HepG2 (cell line): Measurements from ENCODE around the gene CDK14. TPM values are rescaled to one million over a fixed set of nuclear protein-coding genes. Genes with fewer than 3 reads are reported as not detected.

Experiments
- ATAC-seq: fragments of 200-7000 bp; cut with Tn5 transposase; 3 replicates; pipeline ENCODE4 v1.9.1; 2020; ENCODE audit warnings: mild to moderate bottlenecking, moderate library complexity
- BruUV-seq: library from RNA; stranded (reverse); fragments of 400-500 nt; replicated peaks from 2 replicates; lab custom pipeline; 2021; lab: Mats Ljungman, UMichigan
- CTCF ChIA-PET: fragments of 300-600 bp; formaldehyde crosslinking; extraction: SDS; loops from one replicate; lab custom pipeline; 2021; ENCODE audit warnings: low total read pairs, inconsistent platforms, low intra/inter-chr PET ratio; lab: Yijun Ruan, JAX
- POLR2A ChIA-PET: fragments of 350-600 bp; sonication (Branson Sonifier 250); formaldehyde crosslinking; loops from one replicate; lab custom pipeline; 2020; ENCODE audit warnings: antibody characterized with exemption, inconsistent platforms; lab: Yijun Ruan, JAX
- DNase-seq: peaks from one replicate; pipeline ENCODE4 v3.0.0-alpha.2; 2015; ENCODE audit warnings: low spot score
- FAIRE-seq: peaks from 3 replicates; lab custom pipeline; 2011; peaks lifted over from hg19 to GRCh38; lab: Jason Lieb, UNC
- H2AFZ ChIP-seq: one replicate; pipeline ENCODE4 v1.6.1; 2011; ENCODE audit warnings: low read length, inconsistent platforms
- H3K27ac ChIP-seq: fragments of 300-600 bp; 3 replicates; pipeline ENCODE4 v1.8.0; 2011; ENCODE audit warnings: mixed run types, mild to moderate bottlenecking, mixed read lengths, low read length, inconsistent platforms; ENCODE audit not compliant: insufficient read depth; ENCODE audit errors: extremely low read length
- H3K27me3 ChIP-seq, 2 experiments: fragments of 200-600 bp in 1 of 2; 2 replicates in 1 of 2; 3 replicates in 1 of 2; pipeline versions ENCODE4 v1.6.0 to v1.8.0; 2011; ENCODE audit warnings: low read length in 2 of 2, mild to moderate bottlenecking in 2 of 2, moderate library complexity in 2 of 2, inconsistent platforms in 1 of 2; ENCODE audit not compliant: insufficient read depth in 2 of 2, control insufficient read depth in 1 of 2
- H3K36me3 ChIP-seq, 2 experiments: fragments of 200-600 bp in 1 of 2; replicated peaks in 1 of 2; 2 replicates in 1 of 2; 3 replicates in 1 of 2; pipeline versions ENCODE4 v1.5.1 to v1.8.0; 2011; ENCODE audit warnings: low read length in 2 of 2, inconsistent platforms in 1 of 2; ENCODE audit not compliant: insufficient read depth in 2 of 2, control insufficient read depth in 1 of 2
- H3K4me1 ChIP-seq: 2 replicates; pipeline ENCODE4 v1.5.1; 2012; ENCODE audit warnings: low read length, inconsistent platforms; ENCODE audit not compliant: insufficient read depth
- H3K4me2 ChIP-seq: 2 replicates; pipeline ENCODE4 v1.6.0; 2011; ENCODE audit warnings: low read depth, low read length, inconsistent platforms
- H3K4me3 ChIP-seq, 3 experiments: fragments of 200-600 bp in 1 of 3; sonication (generic), shearing (Covaris generic) in 1 of 3; replicated peaks in 1 of 3; 2 replicates each; pipeline ENCODE4 v1.5.1; 2011 to 2016; ENCODE audit warnings: low read length in 3 of 3, inconsistent platforms in 2 of 3, low read depth in 2 of 3, mild to moderate bottlenecking in 2 of 3, control low read depth in 1 of 3, mixed read lengths in 1 of 3; ENCODE audit not compliant: insufficient read depth in 1 of 3
- H3K79me2 ChIP-seq: one replicate; pipeline ENCODE4 v1.6.1; 2011; ENCODE audit warnings: low read length, inconsistent platforms; ENCODE audit not compliant: insufficient read depth
- H3K9ac ChIP-seq: 2 replicates; pipeline ENCODE4 v1.6.0; 2011; ENCODE audit warnings: mild to moderate bottlenecking, low read depth, low read length, inconsistent platforms; ENCODE audit not compliant: insufficient read depth
- H3K9me3 ChIP-seq: 2 replicates; pipeline ENCODE4 v1.5.1; 2012; ENCODE audit warnings: mild to moderate bottlenecking, low read length
- H4K20me1 ChIP-seq: 2 replicates; pipeline ENCODE4 v1.6.0; 2011; ENCODE audit warnings: inconsistent platforms, mild to moderate bottlenecking, low read length, moderate library complexity; ENCODE audit not compliant: insufficient read depth
- AHDC1 ChIP-seq: sonication (generic); formaldehyde crosslinking; IDR thresholded peaks from 2 replicates; pipeline ENCODE4 v1.5.1; 2020; ENCODE audit warnings: mild to moderate bottlenecking, missing genetic modification reagents, borderline replicate concordance
- ARNT2 ChIP-seq: sonication (generic); formaldehyde crosslinking; IDR thresholded peaks from 2 replicates; pipeline ENCODE4 v1.8.0; 2022; ENCODE audit warnings: mild to moderate bottlenecking, low read depth, missing genetic modification reagents, moderate library complexity
- ATF7 ChIP-seq, 2 experiments: fragments of 450-650 bp in 1 of 2; sonication (generic) in 1 of 2; formaldehyde crosslinking in 1 of 2; IDR thresholded peaks; 2 replicates each; pipeline versions ENCODE4 v1.4.0 to v1.6.1; 2016 to 2020; ENCODE audit warnings: antibody characterized with exemption in 1 of 2, mild to moderate bottlenecking in 1 of 2, missing genetic modification reagents in 1 of 2
- CBX2 ChIP-seq, 2 experiments: fragments of 200-600 bp in 1 of 2; sonication (generic); formaldehyde crosslinking in 1 of 2; IDR thresholded peaks; 2 replicates each; pipeline versions ENCODE4 v1.7.0 to v1.8.1; 2018 to 2022; ENCODE audit warnings: low read depth in 2 of 2, low read length in 1 of 2, mild to moderate bottlenecking in 1 of 2, missing genetic modification reagents in 1 of 2
- HNRNPH1 ChIP-seq: fragments of 200-400 bp; formaldehyde crosslinking; optimal IDR thresholded peaks from 2 replicates; pipeline ENCODE3; 2017; ENCODE audit warnings: mild to moderate bottlenecking, low read depth, low read length
- KAT7 ChIP-seq: IDR thresholded peaks from 2 replicates; pipeline ENCODE4 v1.6.1; 2018; ENCODE audit warnings: borderline replicate concordance, missing compliant biosample characterization
- NKX3-1 ChIP-seq: sonication (generic); formaldehyde crosslinking; IDR thresholded peaks from 2 replicates; pipeline ENCODE4 v1.5.0; 2020; ENCODE audit warnings: missing genetic modification reagents
- SRSF1 ChIP-seq: fragments of 200-400 bp; formaldehyde crosslinking; optimal IDR thresholded peaks from 2 replicates; pipeline ENCODE3; 2017; ENCODE audit warnings: mild to moderate bottlenecking, low read depth, low read length, moderate library complexity
- ZNF724P ChIP-seq: sonication (generic); formaldehyde crosslinking; IDR thresholded peaks from 2 replicates; pipeline ENCODE4 v1.8.0; 2022; ENCODE audit warnings: missing genetic modification reagents, borderline replicate concordance
- ZNF768 ChIP-seq: sonication (generic); formaldehyde crosslinking; IDR thresholded peaks from 2 replicates; pipeline ENCODE4 v1.4.0; 2020; ENCODE audit warnings: missing genetic modification reagents
- ZNF784 ChIP-seq: sonication (generic); formaldehyde crosslinking; IDR thresholded peaks from 2 replicates; pipeline ENCODE4 v1.5.1; 2020; ENCODE audit warnings: missing genetic modification reagents, mild to moderate bottlenecking, borderline replicate concordance
- WGBS: methylation state at CpG from one replicate; pipeline ENCODE4 v1.1.6; 2017; ENCODE audit warnings: low lambda C conversion rate; 5-methylcytosine and 5-hydroxymethylcytosine counted together
- in situ Hi-C: cut with HindIII; loops from 2 replicates; pipeline ENCODE4 v1.10.0; 2017; ENCODE audit warnings: low pct_unique_long_range_greater_than_20kb; ENCODE audit not compliant: extremely low pct_ligation_motif_present
- intact Hi-C: fragments of 100-400 bp; cut with micrococcal nuclease; formaldehyde crosslinking; loops from one replicate; pipeline ENCODE4 v1.10.0; 2022; ENCODE audit not compliant: unreplicated experiment
- polyA plus RNA-seq, 8 experiments: library from polyadenylated mRNA; depleted of rRNA in 3 of 8; stranded (reverse) in 7 of 8; unstranded in 1 of 8; fragments of >200 nt; fragmentation: Illumina TruSeq in 4 of 8; extraction: Trizol in 4 of 8; gene quantifications; 2 replicates each; pipeline versions ENCODE4 v1.2.1 to v1.2.3, GENCODE V29; 2011 to 2016; ENCODE audit warnings: low read depth in 4 of 8, missing spikeins in 1 of 8, mixed read lengths in 1 of 8; ENCODE audit not compliant: insufficient read depth in 1 of 8
- total RNA-seq, 5 experiments: library from RNA; depleted of rRNA; stranded (reverse); fragments of >200 nt; fragmentation: Illumina TruSeq; extraction: Trizol; gene quantifications; 2 replicates each; pipeline ENCODE4 v1.2.3, GENCODE V29; 2016; ENCODE audit warnings: low read depth in 1 of 5
- TF ChIP-seq, protein P1 (sequence below): sonication (generic); formaldehyde crosslinking; IDR thresholded peaks from 2 replicates; pipeline ENCODE4 v1.4.0; 2020; ENCODE audit warnings: mild to moderate bottlenecking, missing genetic modification reagents
- TF ChIP-seq, protein P2 (sequence below), 2 experiments: sonication (generic) in 1 of 2; formaldehyde crosslinking in 1 of 2; IDR thresholded peaks; 2 replicates each; pipeline versions ENCODE4 v1.5.1 to v1.6.1; 2011 to 2020; ENCODE audit warnings: borderline replicate concordance in 1 of 2, low read depth in 1 of 2, low read length in 1 of 2, mild to moderate bottlenecking in 1 of 2, missing genetic modification reagents in 1 of 2, moderate library complexity in 1 of 2

The CDK14 gene
- total and polyA plus RNA-seq, 2 of the 13 experiments (the other 11 are each of a cell fraction or from before 2014, with no cell fraction given) = 0.26 to 0.71 TPM

GRCh38 chr7:91005841-91006240, 409.7 kb downstream of the CDK14 start:
- Histone ChIP-seq H3K27ac (no peak overlapping the region), H3K4me1 (no peaks in the 10 kb centered on the region), H4K20me1 (no peaks in the 10 kb centered on the region), H2AFZ (no peak overlapping the region), H3K36me3 (no peaks in the 10 kb centered on the region), H3K4me2 (no peak overlapping the region), H3K4me3 (no peak overlapping the region), H3K79me2 (no peaks in the 10 kb centered on the region), H3K9me3 (no peaks in the 10 kb centered on the region), H3K27me3 (no peaks in the 10 kb centered on the region), H3K9ac (no peak overlapping the region)
- ATAC-seq (no peak), DNase-seq (no peak), FAIRE-seq (no peak)
- WGBS = 18% methylated on average over 8 of the region's 9 CpGs
- POLR2A ChIA-PET = no interaction called here
- no TSS peak for BruUV-seq
- in situ Hi-C loops (loop anchor here (25.0 kb wide), 1 partner anchor 294 kb away; no protein-coding TSS in a partner anchor), intact Hi-C loops (no loop called here)
- CTCF ChIA-PET = no interaction called here
- TF ChIP-seq, protein P1, sequence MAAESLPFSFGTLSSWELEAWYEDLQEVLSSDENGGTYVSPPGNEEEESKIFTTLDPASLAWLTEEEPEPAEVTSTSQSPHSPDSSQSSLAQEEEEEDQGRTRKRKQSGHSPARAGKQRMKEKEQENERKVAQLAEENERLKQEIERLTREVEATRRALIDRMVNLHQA = no peak
- TF ChIP-seq ATF7 (IDR thresholded peaks at IDR 0.05) = no peak
- no peak for TF ChIP-seq ATF7 (CRISPR knock-in tag; IDR thresholded peaks at IDR 0.05)
- TF ChIP-seq ARNT2 (CRISPR knock-in tag) = no peak
- TF ChIP-seq ZNF724P (CRISPR knock-in tag) = no peak
- TF ChIP-seq NKX3-1 (CRISPR knock-in tag) = no peak
- TF ChIP-seq, protein P2, sequence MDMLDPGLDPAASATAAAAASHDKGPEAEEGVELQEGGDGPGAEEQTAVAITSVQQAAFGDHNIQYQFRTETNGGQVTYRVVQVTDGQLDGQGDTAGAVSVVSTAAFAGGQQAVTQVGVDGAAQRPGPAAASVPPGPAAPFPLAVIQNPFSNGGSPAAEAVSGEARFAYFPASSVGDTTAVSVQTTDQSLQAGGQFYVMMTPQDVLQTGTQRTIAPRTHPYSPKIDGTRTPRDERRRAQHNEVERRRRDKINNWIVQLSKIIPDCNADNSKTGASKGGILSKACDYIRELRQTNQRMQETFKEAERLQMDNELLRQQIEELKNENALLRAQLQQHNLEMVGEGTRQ (IDR thresholded peaks at IDR 0.05; ENCODE audit: low read depth, low read length) = no peak
- TF ChIP-seq, protein P2 (CRISPR knock-in tag; IDR thresholded peaks at IDR 0.05; ENCODE audit: borderline replicate concordance) = no peak
- TF ChIP-seq AHDC1 (CRISPR knock-in tag) = no peak
- TF ChIP-seq ZNF768 (CRISPR knock-in tag) = no peak
- TF ChIP-seq SRSF1 = no peak
- TF ChIP-seq KAT7 (CRISPR knock-in tag) = no peak
- TF ChIP-seq CBX2 (IDR thresholded peaks at IDR 0.05; ENCODE audit: low read depth, low read length) = no peak
- TF ChIP-seq CBX2 (CRISPR knock-in tag; IDR thresholded peaks at IDR 0.05; ENCODE audit: low read depth) = no peak
- no peak for TF ChIP-seq ZNF784 (CRISPR knock-in tag)
- TF ChIP-seq HNRNPH1 = no peak
